K562 (cell line): ENCODE data around the gene ARMC6. TPM values are rescaled to one million over a fixed set of nuclear protein-coding genes. Genes with fewer than 3 reads are reported as not detected.

Experiments
- AFF4 ChIP-seq: sonication (generic); formaldehyde crosslinking; IDR thresholded peaks from 2 replicates; pipeline ENCODE4 v1.8.0; 2023; ENCODE audit warnings: mild to moderate bottlenecking, missing genetic modification reagents
- BDP1 ChIP-seq: IDR thresholded peaks from 3 replicates; pipeline ENCODE4 v1.6.1; 2011; ENCODE audit not compliant: insufficient read length, insufficient read depth
- CBX3 ChIP-seq, 2 experiments: IDR thresholded peaks; 1 replicate in 1 of 2; 2 replicates in 1 of 2; pipeline ENCODE4 v1.6.1; 2012; ENCODE audit warnings: inconsistent platforms in 2 of 2, low read length in 2 of 2, borderline replicate concordance in 1 of 2, control low read depth in 1 of 2
- CHD2 ChIP-seq: IDR thresholded peaks from 2 replicates; pipeline ENCODE4 v1.6.1; 2011; ENCODE audit warnings: low read depth, low read length
- E2F3 ChIP-seq: fragments of 250-450 bp; sonication (Bioruptor Pico); IDR thresholded peaks from 2 replicates; pipeline ENCODE4 v1.4.0; 2020; ENCODE audit warnings: mild to moderate bottlenecking
- FOXA3 ChIP-seq, 2 experiments: fragments of 450-650 bp in 1 of 2; sonication (generic) in 1 of 2; formaldehyde crosslinking; IDR thresholded peaks in 1 of 2; conservative IDR thresholded peaks in 1 of 2; 2 replicates each; pipeline versions ENCODE4 v1.4.0 to v1.8.0; 2020 to 2022; ENCODE audit warnings: mild to moderate bottlenecking in 2 of 2, missing genetic modification reagents in 1 of 2
- FOXP4 ChIP-seq: sonication (generic); formaldehyde crosslinking; IDR thresholded peaks from 2 replicates; pipeline ENCODE4 v1.8.0; 2022; ENCODE audit warnings: mild to moderate bottlenecking, missing genetic modification reagents, borderline replicate concordance
- GMEB1 ChIP-seq: fragments of 250-450 bp; sonication (Bioruptor Pico); IDR thresholded peaks from 2 replicates; pipeline ENCODE4 v1.4.0; 2020; ENCODE audit warnings: mild to moderate bottlenecking
- HNRNPK ChIP-seq: fragments of 200-400 bp; formaldehyde crosslinking; IDR thresholded peaks from one replicate; pipeline ENCODE4 v1.6.1; 2018; ENCODE audit warnings: mild to moderate bottlenecking, low read depth, low read length; ENCODE audit not compliant: poor library complexity, severe bottlenecking
- LEF1 ChIP-seq: fragments of 450-650 bp; IDR thresholded peaks from 2 replicates; pipeline ENCODE4 v1.6.1; 2016; ENCODE audit warnings: mild to moderate bottlenecking
- NBN ChIP-seq: fragments of 450-650 bp; IDR thresholded peaks from 2 replicates; pipeline ENCODE4 v1.6.1; 2016; ENCODE audit warnings: low read depth, mild to moderate bottlenecking
- NFE2L1 ChIP-seq: fragments of 450-650 bp; IDR thresholded peaks from 2 replicates; pipeline ENCODE4 v1.6.1; 2016; ENCODE audit warnings: missing genetic modification characterization, low read depth, mild to moderate bottlenecking, missing compliant biosample characterization, moderate library complexity, borderline replicate concordance
- PHF21A ChIP-seq: fragments of 450-650 bp; IDR thresholded peaks from 2 replicates; pipeline ENCODE4 v1.6.1; 2017; ENCODE audit warnings: low read depth, borderline replicate concordance
- POLR2AphosphoS5 ChIP-seq: IDR thresholded peaks from 2 replicates; pipeline ENCODE4 v1.6.1; 2011; ENCODE audit warnings: mild to moderate bottlenecking, low read depth, low read length, moderate library complexity; ENCODE audit not compliant: control insufficient read depth, insufficient read depth
- POLR2G ChIP-seq: fragments of 200-400 bp; formaldehyde crosslinking; IDR thresholded peaks from 2 replicates; pipeline ENCODE4 v1.6.1; 2017; ENCODE audit warnings: low read depth, mild to moderate bottlenecking, antibody characterized with exemption, low read length, moderate library complexity
- SMARCE1 ChIP-seq: fragments of 450-650 bp; IDR thresholded peaks from 2 replicates; pipeline ENCODE4 v1.7.1; 2016; ENCODE audit warnings: mild to moderate bottlenecking
- TCF3 ChIP-seq: sonication (generic); formaldehyde crosslinking; IDR thresholded peaks from 2 replicates; pipeline ENCODE4 v1.4.0; 2020; ENCODE audit warnings: mild to moderate bottlenecking, missing genetic modification reagents
- THAP7 ChIP-seq: fragments of 250-450 bp; sonication (Bioruptor Pico); IDR thresholded peaks from 2 replicates; pipeline ENCODE4 v1.5.0; 2021
- ZNF239 ChIP-seq: fragments of 250-450 bp; sonication (Bioruptor Pico); IDR thresholded peaks from 2 replicates; pipeline ENCODE4 v1.4.0; 2020; ENCODE audit warnings: mild to moderate bottlenecking
- ZNF24 ChIP-seq: fragments of 450-650 bp; IDR thresholded peaks from 2 replicates; pipeline ENCODE4 v1.6.1; 2016
- ZNF584 ChIP-seq: fragments of 200-800 bp; sonication (Bioruptor generic); IDR thresholded peaks from 2 replicates; pipeline ENCODE4 v1.6.1; 2016; ENCODE audit warnings: low read depth, mild to moderate bottlenecking, missing genetic modification characterization, missing compliant biosample characterization
- ZNF668 ChIP-seq: fragments of 250-450 bp; sonication (Bioruptor Pico); IDR thresholded peaks from 2 replicates; pipeline ENCODE4 v1.8.0; 2022; ENCODE audit warnings: mild to moderate bottlenecking, inconsistent platforms
- polyA plus RNA-seq, 8 experiments: library from polyadenylated mRNA; depleted of rRNA in 4 of 8; stranded (reverse) in 5 of 8; unstranded in 3 of 8; fragments of >200 nt; fragmentation: Nextera tagmentation in 2 of 8; fragmentation: Illumina TruSeq in 1 of 8; extraction: Ambion mirVana in 2 of 8; extraction: Trizol in 1 of 8; gene quantifications; 2 replicates each; pipeline versions ENCODE4 v1.2.1 to v1.2.3, GENCODE V29; 2011 to 2014; ENCODE audit warnings: inconsistent platforms in 1 of 8, missing spikeins in 1 of 8
- total RNA-seq, 7 experiments: library from RNA; depleted of rRNA in 6 of 7; stranded (reverse); fragments of >200 nt in 6 of 7; fragmentation: Illumina TruSeq in 2 of 7; extraction: Trizol in 2 of 7; gene quantifications; 2 replicates each; pipeline versions ENCODE4 v1.2.1 to v1.2.3, GENCODE V29; 2011 to 2021; ENCODE audit warnings: low replicate concordance in 1 of 7

The ARMC6 gene
- total and polyA plus RNA-seq, 9 of the 15 experiments (the other 6 are each of a cell fraction or from before 2014, with no cell fraction given), result 2.1 to 93.4 (median 63.6) TPM

- TF ChIP-seq AFF4 (CRISPR knock-in tag), result 0 out of 2 replicates have a peak, but pooled peaks have one; percentile 35
- no peak for TF ChIP-seq ZNF668 (CRISPR knock-in tag)
- no peak for TF ChIP-seq ZNF584
- no peak for TF ChIP-seq HNRNPK
- peak; percentile 37; the same call in 1 of the 2 replicates for TF ChIP-seq POLR2AphosphoS5
- TF ChIP-seq LEF1, result peak; percentile 66; the same call in 1 of the 2 replicates
- no peak; the same call in 1 of the 2 replicates for TF ChIP-seq SMARCE1
- TF ChIP-seq TCF3 (CRISPR knock-in tag), result peak; percentile 36; the same call in 1 of the 2 replicates
- TF ChIP-seq BDP1, result no peak
- TF ChIP-seq ZNF24, result no peak
- TF ChIP-seq POLR2G, result no peak
- TF ChIP-seq THAP7 (CRISPR knock-in tag), result no peak
- TF ChIP-seq NBN, result peak; percentile 63; the same call in 1 of the 2 replicates
- TF ChIP-seq CHD2, result no peak
- TF ChIP-seq PHF21A, result no peak
- no peak for TF ChIP-seq FOXA3 (CRISPR knock-in tag; conservative IDR thresholded peaks at IDR 0.05 in 1 of 2, IDR thresholded peaks at IDR 0.05 in 1 of 2)
- no peak for TF ChIP-seq GMEB1 (CRISPR knock-in tag)
- TF ChIP-seq ZNF239 (CRISPR knock-in tag), result no peak
- TF ChIP-seq NFE2L1 (tag), result no peak
- TF ChIP-seq FOXP4 (CRISPR knock-in tag), result no peak
- no peak for TF ChIP-seq E2F3 (CRISPR knock-in tag)
- TF ChIP-seq CBX3 (IDR thresholded peaks at IDR 0.05; ENCODE audit: borderline replicate concordance in 1 of 2, low read length in 2 of 2), result no peak
Observed at GRCh38 chr19:19034204-19034624, 811 bp downstream of the ARMC6 start (continued).
